GM18499 (cell line): ENCODE data around the gene TULP4.
"Not testable (repeated sequence)": the region's sequence is repeated elsewhere in the genome, so short reads cannot be mapped to it uniquely, and the experiment has no call there.

Experiments
- ATAC-seq: cut with Tn5 transposase; IDR thresholded peaks from one replicate; pipeline ENCODE4 v1.9.1; 2021; ENCODE audit warnings: moderate number of reproducible peaks; ENCODE audit not compliant: insufficient read depth, unreplicated experiment

TULP4 gene

DNA sequence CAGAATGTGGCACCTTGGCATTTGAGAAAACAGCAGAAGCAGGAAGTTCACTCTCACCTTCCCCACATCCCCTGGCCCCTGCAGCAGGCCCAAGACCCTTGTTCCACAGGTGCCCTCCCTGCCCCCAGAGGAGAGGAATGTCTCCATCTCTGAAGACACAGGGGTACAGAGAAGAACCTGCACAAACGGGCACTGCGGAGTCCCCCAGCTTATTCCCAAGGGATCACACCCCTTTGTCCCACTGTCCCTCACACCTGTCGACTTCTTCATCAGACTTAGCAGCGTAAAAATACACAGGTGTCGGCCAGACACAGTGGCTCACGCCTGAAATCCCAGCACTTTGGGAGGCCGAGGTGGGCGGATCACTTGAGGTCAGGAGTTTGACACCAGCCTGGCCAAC, 204.8 kb downstream of the TULP4 start:
- ATAC-seq, result no peak

DNA sequence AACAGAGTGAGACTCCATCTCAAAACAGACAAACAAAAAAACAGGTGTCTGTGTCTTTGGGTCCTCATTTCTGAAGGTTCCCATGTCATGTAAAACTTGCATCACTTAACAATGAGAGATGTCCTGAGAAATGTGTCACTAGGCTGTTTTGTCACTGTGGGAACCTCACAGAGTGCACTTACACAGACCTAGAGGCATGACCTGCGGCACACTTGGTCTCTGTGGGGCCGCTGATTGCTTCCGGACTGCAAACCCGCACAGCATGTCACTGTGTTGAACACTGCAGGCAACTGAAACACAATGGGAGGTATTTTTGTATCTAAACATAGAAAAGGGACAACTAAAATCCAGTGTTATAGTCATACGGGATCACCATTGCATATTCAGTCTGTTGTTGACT, 205.3 kb downstream of the TULP4 start:
- peak; percentile 40 for ATAC-seq

DNA sequence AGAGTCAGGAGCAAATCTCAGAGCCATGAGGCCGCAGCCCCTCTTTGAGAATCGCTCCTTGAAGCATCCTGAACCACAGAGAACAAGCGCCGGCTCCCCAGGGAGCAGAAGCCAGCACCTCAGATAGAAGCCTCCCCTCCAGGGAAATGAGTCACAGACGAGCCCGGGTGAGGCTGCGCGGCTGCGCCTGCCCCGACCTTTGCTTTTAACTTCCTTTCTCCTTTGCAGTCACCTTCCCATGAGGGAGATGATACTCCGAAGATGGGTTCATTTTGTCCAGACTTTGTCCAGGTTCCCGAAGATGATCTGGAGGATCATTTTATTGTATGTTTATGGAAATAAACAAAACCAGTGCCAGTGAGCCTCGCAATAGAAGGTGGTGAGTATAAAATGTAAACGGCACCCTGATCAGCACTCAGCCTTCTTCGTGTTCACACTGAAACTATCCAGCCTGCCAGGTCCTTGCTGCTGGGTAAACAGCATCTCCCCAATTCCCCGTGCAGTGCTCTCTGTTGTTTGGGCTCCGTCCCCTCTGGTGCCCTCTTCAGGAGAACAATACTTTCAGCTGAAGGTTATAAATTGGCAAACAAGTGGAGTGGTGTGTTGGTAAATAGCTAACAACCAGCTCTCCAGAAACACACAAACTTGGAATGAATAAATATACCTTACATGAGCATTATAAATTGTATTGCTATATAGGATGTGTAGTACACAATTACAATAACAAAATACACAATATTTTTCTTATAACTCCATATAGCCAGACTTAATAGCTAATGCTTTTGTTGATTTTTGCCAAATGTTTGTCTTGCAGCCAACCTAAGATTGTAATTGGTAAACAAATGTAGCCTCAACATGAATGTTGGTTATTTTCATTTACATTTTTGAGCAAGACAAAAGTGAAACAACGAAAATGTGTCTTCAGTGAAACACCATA, 206.2 kb downstream of the TULP4 start:
- ATAC-seq, result no peak

DNA sequence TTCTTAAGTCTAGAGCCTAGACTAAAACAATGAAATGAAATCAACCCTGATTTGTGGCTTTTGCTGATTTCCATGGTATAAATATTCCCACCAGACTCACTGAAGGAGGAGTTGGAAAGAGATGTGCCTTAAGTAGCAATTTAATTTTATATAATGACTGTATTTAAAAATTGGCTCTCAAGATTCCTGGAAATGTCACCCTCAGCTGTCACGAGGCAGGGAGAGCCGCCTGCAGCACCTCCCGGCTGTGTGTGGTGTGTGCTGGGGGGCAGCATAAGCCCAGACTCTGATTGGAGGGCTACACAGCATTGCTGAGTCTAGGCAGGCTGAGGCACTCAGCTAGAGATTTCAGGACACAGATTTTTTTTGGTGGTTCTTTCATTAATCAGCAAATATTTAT, 207.0 kb downstream of the TULP4 start:
- ATAC-seq, result no peak

DNA sequence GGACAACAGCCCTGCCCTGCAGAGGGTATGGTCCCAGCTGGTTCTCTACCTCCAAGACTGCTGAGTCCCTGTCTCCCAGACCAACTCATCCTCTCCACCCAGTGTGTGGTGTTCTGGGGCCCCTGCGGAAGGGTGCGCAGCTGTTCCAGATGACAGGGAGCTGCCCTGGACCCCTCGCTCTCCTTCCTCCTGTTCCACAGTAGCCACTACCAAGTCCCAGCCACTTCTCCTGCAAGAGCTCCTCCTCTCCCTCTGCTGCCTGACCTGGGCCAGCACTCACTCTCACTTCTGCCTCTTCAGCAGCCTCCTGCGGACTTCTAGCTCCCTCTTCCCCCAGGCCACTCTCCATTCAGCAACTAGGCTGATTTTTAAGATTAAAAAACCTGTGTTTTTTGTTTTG, 207.5 kb downstream of the TULP4 start:
- no peak for ATAC-seq

DNA sequence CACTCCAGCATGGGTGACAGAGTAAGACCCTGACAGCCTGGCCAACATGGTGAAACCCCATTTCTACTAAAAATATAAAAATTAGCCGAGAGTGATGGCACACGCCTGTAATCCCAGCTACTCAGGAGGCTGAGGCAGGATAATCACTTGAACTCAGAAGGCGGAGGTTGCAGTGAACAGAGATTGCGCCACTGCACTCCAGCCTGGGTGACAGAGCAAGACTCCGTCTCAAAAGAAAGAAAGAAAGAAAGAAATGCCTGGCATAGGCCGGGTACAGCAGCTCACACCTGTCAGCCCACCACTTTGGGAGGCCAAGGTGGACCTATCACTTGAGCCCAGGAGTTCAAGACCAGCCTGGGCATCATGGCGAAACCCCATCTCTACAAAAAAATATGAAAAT, 208.7 kb downstream of the TULP4 start:
- not testable (repeated sequence) for ATAC-seq

DNA sequence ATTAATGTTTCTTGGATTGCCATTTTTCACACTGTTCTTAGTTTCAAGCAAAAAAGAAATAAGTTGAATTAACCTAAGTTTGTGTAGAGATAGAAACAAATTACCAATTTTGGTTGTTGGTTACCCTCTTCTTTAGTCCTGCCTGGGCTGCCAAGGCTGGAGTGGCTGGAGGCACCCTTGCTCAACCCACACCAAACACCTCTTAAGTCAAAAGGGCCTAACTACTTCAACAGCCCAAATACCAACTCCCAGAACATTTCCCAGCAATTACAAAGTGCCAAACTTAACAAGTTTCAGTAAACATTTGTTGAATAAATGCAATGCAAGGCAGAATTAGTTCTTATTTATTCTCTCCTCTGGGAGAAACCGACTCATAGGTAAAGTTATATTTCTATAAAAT, 209.5 kb downstream of the TULP4 start:
- no peak for ATAC-seq

DNA sequence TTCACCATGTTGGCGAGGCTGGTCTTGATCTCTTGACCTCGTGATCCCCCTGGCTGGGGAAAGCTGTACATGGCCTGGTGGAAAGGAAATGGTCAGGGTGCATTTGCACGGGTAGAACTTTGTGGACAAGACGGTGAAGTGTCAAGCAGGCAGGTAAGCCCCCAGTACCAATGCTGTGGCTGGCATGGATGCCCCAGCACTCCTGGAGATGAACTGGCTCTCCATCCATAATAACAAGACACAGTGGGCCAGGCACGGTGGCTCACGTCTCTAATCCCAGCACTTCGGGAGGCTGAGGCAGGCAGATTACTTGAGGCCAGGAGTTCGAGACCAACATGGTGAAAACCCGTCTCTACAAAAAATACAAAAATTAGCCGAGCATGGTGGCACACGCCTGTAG, 210.4 kb downstream of the TULP4 start:
- no peak for ATAC-seq

DNA sequence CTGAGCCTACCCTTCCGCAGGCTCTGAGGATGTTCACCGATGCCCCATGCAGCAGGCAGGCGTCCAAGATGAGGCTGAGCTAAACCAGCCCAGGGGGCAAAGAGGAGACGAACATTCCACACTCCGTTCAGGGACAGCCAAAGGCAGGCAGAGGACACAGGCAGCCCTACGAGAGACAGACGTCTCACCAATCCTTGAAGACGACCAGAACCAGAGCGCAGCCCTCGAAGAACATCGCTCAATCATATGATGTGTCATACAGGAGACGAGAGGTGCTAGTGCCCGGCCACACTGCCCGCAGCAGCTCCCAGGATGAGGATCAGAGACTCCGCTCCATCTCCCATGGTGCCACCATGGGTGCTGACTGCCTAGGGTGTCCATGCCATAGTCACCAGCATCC, 212.0 kb downstream of the TULP4 start:
- ATAC-seq, result no peak

DNA sequence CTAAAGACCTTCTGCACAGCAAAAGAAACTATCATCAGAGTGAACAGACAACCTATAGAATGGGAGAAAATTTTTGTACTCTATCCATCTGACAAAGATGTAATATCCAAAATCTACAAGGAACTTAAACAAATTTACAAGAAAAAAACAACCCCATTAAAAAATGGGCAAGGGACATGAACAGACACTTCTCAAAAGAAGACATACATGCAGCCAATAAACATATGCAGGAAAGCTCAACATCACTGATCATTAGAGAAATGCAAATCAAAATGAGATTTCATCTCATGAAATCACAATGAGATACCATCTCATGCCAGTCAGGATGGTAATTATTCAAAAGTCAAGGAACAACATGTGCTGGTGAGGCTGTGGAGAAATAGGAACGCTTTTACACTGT, 215.6 kb downstream of the TULP4 start:
- ATAC-seq, result not testable (repeated sequence)

DNA sequence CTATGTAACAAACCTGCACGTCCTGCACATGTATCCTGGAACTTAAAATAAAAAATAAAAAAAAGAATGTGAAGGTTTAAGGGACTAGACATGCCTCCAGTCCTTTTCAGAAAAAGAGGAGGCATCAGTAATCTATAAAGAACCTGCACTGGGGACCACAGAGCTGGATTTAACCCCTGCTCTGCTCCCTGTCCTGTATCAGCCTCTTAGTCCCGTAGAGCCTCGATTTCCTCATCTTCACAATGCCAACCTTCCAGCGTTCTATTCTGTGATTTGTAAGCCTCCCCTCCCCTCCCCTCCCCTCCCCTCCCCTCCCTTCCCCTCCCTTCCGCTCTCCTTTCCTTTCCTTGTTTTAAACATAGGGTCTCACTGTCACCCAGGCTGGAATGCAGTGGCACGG, 216.6 kb downstream of the TULP4 start:
- ATAC-seq, result no peak

DNA sequence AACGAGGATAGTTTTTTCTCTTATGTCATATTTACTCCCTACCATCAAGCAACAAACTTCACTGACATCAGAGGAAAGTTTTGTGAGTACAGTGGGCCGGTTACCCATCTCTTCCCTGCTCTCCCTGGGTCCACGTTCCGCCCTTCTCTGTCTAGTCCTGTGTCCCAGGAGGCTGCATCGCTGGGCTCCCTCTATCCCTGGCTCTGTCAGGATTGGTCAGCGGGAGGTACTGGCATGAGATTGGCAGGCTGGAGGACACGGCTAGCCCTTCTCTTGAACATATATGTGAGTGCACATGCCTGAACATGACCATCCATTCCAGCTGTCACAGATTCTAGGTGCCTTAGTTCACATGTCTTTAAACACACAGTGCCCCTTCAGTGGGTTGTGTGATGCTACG, 217.4 kb downstream of the TULP4 start:
- no peak for ATAC-seq

DNA sequence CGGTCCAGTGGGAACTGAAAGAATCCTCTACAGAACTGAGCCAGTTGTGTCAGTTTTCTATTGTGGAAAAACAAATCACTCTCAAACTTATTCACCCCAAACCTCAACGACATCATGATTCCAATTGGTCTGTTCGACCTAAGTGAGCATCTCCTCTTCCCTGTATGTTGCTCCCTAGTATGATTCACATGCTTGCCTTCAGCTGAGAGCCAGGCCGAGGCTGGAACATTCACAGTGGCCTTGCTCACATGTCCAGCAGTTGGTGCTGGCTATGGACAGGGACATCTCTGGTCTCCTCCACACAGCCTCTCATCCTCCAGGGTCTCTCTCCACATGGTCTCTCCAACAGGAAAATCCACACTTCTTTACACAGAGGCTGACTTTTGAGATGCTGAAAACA, 219.3 kb downstream of the TULP4 start:
- ATAC-seq, result no peak

DNA sequence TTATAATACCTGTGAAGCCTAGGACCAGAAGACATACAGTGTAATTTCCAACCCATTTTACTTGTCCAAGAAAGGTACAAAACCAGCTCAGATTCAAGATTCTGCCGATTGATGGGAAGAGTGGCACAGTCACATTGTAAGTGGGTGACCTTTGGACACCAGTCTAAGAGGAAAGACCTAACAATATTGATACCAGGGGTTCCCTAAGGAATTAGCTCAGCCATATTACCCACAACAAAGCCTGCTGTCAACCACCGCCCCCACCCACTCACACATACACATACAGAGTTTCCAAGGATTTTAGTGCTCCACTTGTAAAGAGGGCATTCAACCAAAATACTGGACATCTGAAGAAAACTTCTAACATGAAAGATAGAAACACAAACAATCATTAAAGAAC, 219.7 kb downstream of the TULP4 start:
- ATAC-seq, result no peak

DNA sequence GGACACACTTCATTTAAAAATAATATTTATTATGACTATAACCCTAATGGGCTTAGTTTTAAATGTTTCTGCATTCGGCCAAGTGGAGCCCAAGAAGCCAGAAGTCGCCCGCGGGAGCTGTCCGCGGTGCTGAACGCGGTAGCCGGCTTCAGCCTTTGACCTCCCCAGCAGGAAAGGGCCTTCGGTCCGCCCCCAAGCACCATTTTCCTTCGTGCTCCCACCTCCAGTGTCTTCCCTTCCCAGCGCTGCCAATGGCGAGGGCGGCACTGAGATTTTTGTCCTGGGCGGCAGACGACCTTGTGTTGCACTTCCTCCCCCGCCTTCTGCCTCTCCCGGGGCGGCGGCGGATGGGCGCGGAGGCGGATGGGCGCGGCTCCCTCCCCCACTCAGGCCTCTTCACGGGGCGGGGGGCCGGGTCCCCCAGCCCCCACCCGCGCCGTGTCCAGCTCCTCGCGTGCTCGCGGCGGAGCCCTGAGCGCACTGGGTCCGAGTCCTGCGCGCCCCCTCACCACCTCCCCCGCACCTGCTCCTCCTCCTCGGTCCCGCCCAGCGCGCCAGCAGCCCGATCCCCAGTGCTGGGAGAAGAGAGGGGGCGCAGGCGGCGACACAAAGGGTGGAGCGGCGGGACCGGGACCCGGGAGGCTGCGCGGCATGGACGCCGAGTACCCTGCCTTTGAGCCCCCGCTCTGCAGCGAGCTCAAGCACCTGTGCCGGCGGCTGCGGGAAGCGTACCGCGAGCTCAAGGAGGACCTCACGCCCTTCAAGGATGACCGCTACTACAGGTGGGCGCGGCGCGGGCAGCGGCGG, 224.0 kb downstream of the TULP4 start:
- no peak for ATAC-seq

DNA sequence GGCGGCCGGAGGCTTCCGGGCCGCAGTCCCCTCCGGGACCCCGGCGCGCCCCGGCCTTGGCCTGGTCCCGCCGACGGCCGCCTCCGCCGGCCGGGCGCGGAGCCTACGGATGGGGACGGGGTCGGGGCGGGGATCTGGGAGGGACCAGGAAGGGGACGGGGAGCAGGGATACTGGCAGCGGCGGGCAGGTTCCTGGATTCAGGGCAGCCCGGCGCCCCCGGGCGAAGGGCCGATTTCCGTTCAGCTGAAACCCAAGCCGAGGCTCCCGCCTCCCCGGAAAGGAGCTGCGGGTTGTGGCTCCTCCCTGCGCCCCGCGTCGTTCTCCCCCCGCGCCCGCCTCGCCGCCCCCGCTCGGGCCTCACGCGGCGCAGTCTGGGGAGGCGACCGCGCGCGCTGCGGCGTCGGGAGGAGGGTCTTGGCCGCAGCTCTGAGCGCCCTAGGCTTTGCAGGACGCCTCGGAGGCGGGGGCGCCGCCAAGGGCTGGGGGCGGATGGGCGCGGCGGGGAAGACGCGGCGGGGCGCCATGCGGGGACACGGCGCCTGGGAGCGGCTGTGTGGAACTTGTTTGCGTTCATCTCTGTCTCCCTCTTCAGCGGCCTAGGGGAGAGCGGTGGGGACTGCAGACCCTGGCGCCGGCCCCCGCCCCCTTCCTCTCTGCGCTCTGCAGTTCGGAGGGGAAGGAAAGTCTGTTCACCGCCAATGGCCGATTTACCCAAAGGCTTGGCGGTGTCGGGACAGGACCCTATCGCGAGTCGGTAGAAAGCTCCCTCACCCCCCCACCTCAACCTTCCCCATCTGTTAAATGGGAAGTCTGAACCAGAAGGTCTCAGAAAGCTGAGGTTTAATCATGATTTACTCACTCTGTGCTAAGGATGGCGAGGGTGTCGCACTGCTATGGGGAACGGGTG, 224.9 kb downstream of the TULP4 start:
- ATAC-seq, result no peak

DNA sequence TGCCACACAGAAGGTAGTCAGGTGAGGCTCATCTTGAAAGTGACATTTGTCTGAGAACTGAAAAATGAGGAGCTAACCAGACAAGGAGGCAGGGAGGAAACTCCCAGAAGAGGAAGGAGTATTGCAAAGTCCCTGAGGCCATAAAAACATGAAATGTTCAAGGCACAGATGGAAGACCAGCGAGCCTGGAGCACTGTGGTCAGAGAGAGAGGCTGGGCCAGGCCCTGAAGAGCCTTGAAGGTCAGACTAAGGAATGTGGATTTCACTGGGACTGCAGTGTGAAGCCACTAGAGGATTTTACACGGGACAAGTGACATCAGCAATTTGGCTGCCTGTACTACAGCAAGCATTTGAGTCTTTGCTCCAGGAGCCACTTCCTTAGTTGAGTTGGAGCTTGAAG, 226.5 kb downstream of the TULP4 start:
- no peak for ATAC-seq

DNA sequence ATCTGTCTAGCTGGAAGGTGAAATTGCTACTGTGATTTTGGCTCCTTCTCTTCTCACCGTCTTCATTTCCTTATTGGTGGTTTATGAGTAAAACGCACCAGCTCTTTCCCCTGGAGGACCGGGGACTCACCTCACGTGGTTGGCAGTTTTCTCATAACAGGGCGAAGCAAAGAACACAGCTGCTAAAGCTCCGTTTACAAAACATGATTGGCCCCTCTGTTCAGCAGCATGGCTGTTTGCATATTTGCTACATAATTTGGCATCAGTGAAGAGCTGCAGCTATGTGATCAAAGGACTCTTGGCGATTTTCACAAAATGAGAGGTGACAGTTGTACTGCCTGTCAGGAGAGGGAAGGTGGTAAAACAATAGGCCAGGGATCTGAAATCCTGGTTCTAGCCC, 227.1 kb downstream of the TULP4 start:
- ATAC-seq, result no peak

DNA sequence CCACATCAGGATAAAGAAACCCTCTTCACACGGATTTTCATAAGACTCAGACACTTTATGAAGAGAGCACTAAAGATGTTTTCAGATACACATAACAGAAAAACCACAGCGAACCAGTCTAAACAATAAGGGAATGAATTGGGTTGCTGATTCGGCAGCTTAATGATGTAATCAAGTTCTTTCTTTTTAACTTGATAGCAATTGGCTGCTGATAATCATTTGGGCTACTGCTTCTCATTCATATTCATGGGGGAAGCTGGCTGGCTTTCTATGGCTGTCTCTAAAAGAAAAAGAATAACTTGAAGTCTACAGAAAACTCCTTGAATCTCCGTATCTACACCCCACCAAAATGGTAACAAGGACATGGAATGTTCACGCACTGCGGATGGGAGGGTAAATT, 227.6 kb downstream of the TULP4 start:
- no peak for ATAC-seq

DNA sequence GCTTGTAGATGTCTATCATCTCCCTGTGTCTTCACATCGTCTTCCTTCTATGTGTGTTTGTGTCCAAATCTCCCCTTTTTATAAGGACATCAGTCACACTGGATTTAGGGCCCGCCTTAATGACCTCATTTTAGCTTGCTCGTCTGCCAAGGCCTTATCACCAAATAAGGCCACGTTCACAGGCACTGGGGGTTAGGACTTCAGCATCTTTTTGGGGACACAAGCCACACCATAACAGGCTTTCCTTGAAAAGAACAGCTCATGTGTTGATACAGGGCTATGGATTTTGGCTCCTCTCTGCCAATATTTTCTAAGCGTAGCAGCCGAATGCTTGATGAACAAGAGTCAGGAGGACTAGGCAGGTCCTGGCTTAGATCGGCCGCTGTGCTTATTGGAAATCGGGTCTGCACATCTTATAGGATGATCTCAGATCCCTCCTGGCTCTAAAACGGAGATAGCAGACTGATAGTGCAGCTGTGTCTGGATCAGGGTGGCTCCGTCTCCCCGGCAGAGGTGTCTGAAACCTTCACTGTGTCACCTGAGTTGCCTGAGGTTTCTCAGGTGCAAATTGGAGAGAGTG, 231.4 kb downstream of the TULP4 start:
- ATAC-seq, result no peak
